ENCODE data around the gene TACC3.
A peak's percentile ranks its signal among the peaks of the same experiment; 100 is the strongest.

The TACC3 gene

DNA sequence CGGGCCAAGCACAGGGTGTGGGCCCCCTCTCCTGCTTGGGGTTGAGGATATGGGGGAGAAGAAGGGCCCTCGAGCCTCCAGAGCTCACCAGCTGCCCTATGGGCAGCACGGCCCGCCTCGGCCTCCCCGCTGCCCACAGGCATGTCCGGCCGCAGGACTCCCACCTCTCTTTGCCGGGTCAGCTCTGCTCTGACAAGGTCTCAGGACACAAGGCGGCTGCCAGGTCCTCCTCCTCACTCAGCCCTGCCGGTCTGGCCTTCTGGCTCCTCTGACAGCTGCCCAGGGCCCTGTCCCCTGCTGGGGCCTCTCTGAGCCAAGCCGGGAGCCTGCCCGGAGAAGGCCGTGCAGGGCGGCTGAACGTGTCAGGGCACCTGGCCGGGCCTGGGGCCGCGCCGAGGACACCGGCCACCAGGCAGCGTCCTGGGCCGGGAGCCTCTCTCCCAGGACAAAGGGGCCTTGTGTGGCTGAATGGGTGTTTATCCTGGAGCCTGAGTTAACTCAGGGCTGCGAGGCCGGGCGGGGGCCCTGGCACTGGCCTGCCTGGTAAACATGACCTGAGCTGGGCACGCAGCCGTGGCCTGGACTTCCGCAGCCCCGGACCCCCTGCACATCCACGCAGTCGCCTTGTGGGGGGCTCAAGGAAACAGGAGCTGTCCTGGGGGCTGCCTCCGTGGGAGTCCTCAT is 25.7 kb downstream of the TACC3 start:
- no peak for TF ChIP-seq FOXM1 (IDR thresholded peaks at IDR 0.05; ENCODE audit: borderline replicate concordance, low read depth)
- TF ChIP-seq CREB1 (IDR thresholded peaks at IDR 0.05; ENCODE audit: low read depth), result no peak
- TF ChIP-seq CEBPB (IDR thresholded peaks at IDR 0.05), result no peak
- TF ChIP-seq TCF12 (IDR thresholded peaks at IDR 0.05; ENCODE audit: low read depth), result no peak
- no peak for TF ChIP-seq NFIC (IDR thresholded peaks at IDR 0.05)
- TF ChIP-seq TAF1 (IDR thresholded peaks at IDR 0.05; ENCODE audit: low read depth), result no peak
- no peak for TF ChIP-seq TEAD4 (IDR thresholded peaks at IDR 0.05)
- no peak for TF ChIP-seq RAD21 (IDR thresholded peaks at IDR 0.05; ENCODE audit: low read depth)
- TF ChIP-seq, protein P1, sequence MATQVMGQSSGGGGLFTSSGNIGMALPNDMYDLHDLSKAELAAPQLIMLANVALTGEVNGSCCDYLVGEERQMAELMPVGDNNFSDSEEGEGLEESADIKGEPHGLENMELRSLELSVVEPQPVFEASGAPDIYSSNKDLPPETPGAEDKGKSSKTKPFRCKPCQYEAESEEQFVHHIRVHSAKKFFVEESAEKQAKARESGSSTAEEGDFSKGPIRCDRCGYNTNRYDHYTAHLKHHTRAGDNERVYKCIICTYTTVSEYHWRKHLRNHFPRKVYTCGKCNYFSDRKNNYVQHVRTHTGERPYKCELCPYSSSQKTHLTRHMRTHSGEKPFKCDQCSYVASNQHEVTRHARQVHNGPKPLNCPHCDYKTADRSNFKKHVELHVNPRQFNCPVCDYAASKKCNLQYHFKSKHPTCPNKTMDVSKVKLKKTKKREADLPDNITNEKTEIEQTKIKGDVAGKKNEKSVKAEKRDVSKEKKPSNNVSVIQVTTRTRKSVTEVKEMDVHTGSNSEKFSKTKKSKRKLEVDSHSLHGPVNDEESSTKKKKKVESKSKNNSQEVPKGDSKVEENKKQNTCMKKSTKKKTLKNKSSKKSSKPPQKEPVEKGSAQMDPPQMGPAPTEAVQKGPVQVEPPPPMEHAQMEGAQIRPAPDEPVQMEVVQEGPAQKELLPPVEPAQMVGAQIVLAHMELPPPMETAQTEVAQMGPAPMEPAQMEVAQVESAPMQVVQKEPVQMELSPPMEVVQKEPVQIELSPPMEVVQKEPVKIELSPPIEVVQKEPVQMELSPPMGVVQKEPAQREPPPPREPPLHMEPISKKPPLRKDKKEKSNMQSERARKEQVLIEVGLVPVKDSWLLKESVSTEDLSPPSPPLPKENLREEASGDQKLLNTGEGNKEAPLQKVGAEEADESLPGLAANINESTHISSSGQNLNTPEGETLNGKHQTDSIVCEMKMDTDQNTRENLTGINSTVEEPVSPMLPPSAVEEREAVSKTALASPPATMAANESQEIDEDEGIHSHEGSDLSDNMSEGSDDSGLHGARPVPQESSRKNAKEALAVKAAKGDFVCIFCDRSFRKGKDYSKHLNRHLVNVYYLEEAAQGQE (IDR thresholded peaks at IDR 0.05; ENCODE audit: low read depth), result no peak
- no peak for TF ChIP-seq ZBTB7A (IDR thresholded peaks at IDR 0.05; ENCODE audit: low read depth)
- TF ChIP-seq EGR1 (IDR thresholded peaks at IDR 0.05), result no peak

DNA sequence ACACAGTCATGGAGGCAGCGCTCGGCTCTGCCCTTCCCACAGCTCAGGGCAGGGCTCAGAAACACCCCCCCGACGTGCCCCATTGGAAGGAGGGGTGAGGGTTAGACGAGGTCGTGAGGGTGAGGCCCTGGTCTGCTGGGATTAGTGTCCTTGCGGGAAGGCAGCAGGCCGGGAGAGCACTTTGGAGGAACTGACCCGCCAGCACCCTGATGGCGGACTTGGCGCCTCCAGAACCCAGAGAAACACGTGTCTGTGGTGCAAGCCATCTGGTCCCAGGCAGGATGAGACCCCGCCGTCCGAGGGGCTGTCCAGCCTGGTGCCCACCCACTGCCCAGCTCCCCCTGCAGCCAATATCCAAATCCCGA is 26.3 kb downstream of the TACC3 start:
- TF ChIP-seq TEAD4 (IDR thresholded peaks at IDR 0.05) (no peak), CREB1 (IDR thresholded peaks at IDR 0.05; ENCODE audit: low read depth) (no peak), YY1 (IDR thresholded peaks at IDR 0.05; ENCODE audit: low read depth) (no peak), TCF12 (IDR thresholded peaks at IDR 0.05; ENCODE audit: low read depth) (no peak), RAD21 (IDR thresholded peaks at IDR 0.05; ENCODE audit: low read depth) (no peak), ZBTB7A (IDR thresholded peaks at IDR 0.05; ENCODE audit: low read depth) (no peak), CEBPB (IDR thresholded peaks at IDR 0.05) (no peak)

DNA sequence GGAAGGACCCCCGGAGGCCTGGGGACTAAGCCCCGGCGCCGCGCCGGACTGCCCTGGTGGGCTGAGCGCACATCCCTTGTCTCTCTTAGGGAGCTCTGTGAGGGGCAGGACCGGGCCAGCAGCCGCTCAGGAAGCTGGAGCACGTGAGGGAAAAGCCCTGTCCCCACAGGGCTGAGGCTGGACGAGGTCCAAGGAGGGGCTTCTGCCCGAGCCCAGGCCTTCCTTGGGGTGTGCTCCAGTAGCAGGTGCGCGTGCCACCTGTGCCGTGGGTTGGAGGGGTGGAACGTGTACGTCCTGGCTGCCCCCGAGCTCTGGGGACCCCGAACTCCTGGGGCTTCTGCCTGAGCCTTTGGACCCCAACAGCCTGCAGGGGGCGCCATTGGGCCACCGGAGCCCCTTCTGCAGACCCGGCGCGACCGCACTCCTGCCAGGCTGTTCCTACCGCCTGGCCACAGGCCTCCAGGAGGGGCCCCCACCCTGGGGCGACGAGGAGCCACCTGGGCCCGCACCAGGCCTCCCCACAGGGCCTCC is 27.2 kb downstream of the TACC3 start:
- TF ChIP-seq CEBPB (IDR thresholded peaks at IDR 0.05), result no peak
- no peak for TF ChIP-seq EP300 (IDR thresholded peaks at IDR 0.05; ENCODE audit: borderline replicate concordance)
- TF ChIP-seq, protein P1 (IDR thresholded peaks at IDR 0.05; ENCODE audit: low read depth), result no peak
- TF ChIP-seq, protein P2, sequence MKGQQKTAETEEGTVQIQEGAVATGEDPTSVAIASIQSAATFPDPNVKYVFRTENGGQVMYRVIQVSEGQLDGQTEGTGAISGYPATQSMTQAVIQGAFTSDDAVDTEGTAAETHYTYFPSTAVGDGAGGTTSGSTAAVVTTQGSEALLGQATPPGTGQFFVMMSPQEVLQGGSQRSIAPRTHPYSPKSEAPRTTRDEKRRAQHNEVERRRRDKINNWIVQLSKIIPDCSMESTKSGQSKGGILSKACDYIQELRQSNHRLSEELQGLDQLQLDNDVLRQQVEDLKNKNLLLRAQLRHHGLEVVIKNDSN (IDR thresholded peaks at IDR 0.05), result peak; percentile 69
- no peak for TF ChIP-seq TEAD4 (IDR thresholded peaks at IDR 0.05)
- TF ChIP-seq CREB1 (IDR thresholded peaks at IDR 0.05; ENCODE audit: low read depth), result no peak
- no peak for TF ChIP-seq EGR1 (IDR thresholded peaks at IDR 0.05)
- no peak for TF ChIP-seq TAF1 (IDR thresholded peaks at IDR 0.05; ENCODE audit: low read depth)
- TF ChIP-seq RAD21 (IDR thresholded peaks at IDR 0.05; ENCODE audit: low read depth), result peak; percentile 93
- TF ChIP-seq TCF12 (IDR thresholded peaks at IDR 0.05; ENCODE audit: low read depth), result peak; percentile 23; the same call in 1 of the 2 replicates
- TF ChIP-seq, protein P3, sequence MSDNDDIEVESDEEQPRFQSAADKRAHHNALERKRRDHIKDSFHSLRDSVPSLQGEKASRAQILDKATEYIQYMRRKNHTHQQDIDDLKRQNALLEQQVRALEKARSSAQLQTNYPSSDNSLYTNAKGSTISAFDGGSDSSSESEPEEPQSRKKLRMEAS (IDR thresholded peaks at IDR 0.05), result no peak
- peak; percentile 92; the same call in 1 of the 2 replicates for TF ChIP-seq ZBTB7A (IDR thresholded peaks at IDR 0.05; ENCODE audit: low read depth)
- no peak for TF ChIP-seq FOXM1 (IDR thresholded peaks at IDR 0.05; ENCODE audit: borderline replicate concordance, low read depth)
- TF ChIP-seq NFIC (IDR thresholded peaks at IDR 0.05), result no peak; the same call in 1 of the 2 replicates
- no peak for TF ChIP-seq YY1 (IDR thresholded peaks at IDR 0.05; ENCODE audit: low read depth)

DNA sequence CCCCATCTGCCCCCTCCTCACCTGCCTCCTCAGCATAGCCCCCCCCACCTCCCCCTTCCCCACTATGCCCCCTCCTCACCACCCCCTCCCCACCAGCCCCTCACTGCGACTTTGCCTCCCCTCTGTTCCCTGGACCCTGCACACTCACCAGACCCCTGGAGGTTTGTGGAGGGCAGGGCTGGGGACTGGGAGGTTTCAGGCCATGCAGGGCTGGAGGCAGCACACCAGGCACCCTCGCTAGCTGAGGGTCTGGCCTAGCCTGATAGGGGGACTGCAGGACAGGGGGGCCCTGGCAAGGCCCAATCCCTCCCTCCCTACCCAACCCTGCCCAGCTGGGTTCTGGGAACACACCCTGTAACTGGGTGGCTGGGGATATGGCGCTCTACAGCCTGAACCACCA is 28.0 kb downstream of the TACC3 start:
- TF ChIP-seq YY1 (IDR thresholded peaks at IDR 0.05; ENCODE audit: low read depth) (no peak), EGR1 (IDR thresholded peaks at IDR 0.05) (no peak), TCF12 (IDR thresholded peaks at IDR 0.05; ENCODE audit: low read depth) (no peak), ZBTB7A (IDR thresholded peaks at IDR 0.05; ENCODE audit: low read depth) (no peak), CREB1 (IDR thresholded peaks at IDR 0.05; ENCODE audit: low read depth) (no peak), FOXM1 (IDR thresholded peaks at IDR 0.05; ENCODE audit: borderline replicate concordance, low read depth) (no peak), RAD21 (IDR thresholded peaks at IDR 0.05; ENCODE audit: low read depth) (no peak)
- TF ChIP-seq, protein P1 (IDR thresholded peaks at IDR 0.05; ENCODE audit: low read depth), result no peak
- TF ChIP-seq, protein P3 (IDR thresholded peaks at IDR 0.05), result no peak
